ENCODE measurements around the gene ITGA1.

Gene ITGA1

DNA sequence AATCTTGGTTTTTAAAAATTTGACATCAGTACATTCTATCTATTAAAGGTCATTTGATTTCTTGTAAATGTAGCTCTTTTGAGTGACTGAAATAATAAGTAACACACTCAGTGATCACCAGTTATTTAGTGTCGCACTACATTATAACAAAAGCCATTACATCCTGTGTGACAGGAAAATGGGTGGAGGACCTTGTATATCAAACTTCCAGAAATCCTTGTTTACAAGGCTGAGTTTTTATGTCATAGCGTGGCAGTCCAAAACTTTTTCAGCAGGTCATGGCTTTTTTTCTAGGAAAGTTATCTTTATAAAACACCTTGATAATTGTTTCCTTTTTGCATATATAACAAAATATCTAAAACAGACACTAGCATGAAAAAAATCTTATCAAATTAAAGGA, 14.4 kb upstream of the ITGA1 start:
- no peak for DNase-seq

DNA sequence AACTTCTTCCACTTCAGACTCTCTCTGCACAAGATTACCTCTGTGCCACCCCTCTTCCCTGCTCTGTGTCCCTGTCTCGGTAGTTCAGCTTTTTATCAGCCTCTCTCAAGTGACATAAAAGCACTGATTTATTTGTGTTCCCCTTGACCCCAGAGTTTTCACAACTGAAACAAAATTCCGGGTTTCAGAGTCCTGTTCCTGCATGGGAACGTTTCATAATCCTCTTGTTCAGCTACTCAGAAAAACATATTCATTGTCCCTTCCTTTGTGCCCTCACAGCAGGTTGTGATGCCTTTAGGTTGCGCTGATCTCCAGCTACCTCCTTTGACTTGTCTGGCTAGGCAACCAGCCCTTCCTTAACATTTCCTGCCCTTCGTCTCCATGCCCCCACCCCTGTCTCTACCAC, 13.7 kb upstream of the ITGA1 start:
- no peak for DNase-seq

DNA sequence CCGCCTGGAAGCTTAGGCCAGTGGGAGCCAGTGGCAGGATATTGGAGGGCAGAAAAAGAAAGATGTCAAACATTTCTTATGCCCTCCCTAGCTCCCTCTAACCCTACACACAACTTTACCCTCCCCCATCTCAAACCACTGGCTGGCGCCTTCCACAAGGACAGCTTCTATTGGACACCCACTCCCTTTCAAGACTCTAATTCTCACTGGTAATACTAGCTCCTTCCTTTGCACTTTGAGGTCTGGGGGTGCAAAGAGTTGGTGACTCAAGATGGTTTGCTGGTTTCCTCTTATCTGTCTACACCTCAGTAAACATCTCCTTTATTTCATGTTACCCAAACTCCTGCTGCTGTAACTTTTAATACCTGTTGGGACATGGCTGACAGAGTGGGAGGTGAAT, 11.6 kb upstream of the ITGA1 start:
- no peak for DNase-seq

DNA sequence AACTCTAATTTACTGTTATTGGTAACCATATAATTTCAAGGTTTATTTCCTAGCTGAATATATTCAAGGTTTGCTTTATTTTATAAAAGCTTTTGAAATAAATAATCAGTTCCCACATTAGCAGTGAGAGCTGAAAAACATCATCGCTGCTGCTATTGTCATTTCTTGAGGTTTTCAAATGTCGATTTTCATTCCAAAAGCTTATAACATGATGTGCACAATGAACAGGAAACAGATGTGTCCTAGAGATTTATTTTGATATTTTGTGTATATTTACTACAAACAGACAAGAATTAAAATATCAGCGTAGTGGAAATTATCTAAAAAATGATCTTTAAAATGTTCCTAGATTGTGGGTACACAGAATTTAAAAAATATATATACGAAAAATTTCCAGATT, 10.5 kb upstream of the ITGA1 start:
- DNase-seq = no peak

DNA sequence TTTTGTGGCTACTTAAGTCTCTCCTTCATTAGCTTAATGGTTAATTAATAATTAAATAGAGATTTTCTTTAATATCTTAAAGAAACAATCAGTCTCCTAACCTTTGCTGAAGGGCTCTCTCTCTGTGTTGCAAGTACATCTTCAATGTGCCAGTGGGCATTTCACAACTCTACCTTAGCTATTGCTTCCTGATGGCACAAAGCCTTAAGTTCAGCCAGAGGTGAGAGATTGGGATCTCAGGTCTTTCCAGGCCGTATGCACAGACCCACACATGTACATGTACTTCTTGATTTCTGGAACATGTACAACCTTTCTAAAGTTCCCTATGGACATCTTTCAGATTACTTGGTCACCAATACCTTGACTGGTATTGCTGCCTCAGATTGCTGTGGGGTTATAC, 8.9 kb upstream of the ITGA1 start:
- no peak for DNase-seq

DNA sequence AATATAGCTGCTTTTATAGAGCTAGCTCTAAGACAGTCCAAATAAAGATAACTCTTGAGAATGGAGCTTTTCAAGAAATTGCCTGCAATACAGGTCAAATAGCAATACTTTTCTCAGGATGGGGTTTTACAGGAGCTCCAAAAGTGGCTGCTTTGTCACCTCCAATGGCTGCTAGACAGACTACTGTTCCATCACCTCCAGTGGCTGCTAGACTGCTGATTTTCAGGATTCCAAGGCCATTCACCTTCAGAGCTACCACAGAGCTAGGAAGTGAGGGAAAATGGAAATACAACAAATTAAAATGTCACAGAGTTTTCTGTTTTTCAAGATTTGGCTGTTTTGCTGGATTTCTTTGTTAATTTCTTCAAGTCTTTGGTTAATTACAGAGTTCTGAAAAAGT, 8.5 kb upstream of the ITGA1 start:
- DNase-seq = no peak

DNA sequence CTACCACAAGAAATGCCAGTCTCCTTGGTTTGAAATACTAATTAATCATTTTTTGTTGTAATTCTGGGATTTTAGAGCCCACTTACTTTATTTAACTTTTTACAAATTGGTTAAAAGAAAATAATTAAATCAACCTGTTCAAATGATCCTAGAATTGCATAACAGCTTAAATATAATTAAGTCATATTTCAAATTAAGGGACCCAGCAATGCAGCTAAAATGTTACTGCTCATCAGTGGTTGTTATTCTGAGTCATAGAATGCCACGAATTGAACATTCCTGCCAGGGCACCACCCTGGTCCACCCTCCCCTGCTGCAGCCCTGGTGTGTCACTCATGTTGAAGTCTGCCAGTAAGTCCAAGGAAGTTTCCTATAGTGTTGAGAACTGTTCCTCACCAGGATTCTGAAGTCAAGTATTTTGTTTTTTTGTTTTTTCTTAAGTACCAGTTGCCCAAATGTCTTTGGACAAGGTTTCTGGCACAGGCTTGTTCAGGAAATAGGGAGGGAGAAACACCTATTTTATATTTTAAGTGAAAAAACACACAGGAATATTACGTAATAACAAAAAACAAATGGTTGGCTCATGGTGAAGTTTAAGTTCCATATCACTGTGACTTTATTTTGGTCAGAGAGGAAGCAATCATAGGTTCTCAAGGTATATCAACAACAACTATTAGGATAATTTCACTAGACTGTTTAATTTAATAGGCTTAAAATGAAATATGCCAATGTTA, 4.3 kb upstream of the ITGA1 start:
- no peak for DNase-seq

DNA sequence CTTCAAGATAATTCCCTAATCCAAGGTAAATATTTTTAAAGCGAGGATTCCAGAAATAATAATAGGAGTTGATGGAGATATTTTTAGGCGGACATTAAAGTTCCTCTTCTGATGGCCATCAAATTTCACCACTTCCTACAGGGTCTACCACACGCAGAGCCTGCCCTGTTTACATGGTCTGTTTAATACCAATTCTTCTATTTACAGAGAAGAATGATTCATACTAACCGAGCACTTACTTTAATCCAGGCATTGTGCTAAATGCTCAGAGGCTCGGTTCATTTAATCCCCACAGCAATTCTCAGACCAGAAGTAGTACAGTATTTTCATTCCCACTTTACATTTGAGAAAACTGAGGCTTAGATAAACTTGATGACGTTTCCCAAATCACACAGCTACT, 3.0 kb upstream of the ITGA1 start:
- DNase-seq = no peak

DNA sequence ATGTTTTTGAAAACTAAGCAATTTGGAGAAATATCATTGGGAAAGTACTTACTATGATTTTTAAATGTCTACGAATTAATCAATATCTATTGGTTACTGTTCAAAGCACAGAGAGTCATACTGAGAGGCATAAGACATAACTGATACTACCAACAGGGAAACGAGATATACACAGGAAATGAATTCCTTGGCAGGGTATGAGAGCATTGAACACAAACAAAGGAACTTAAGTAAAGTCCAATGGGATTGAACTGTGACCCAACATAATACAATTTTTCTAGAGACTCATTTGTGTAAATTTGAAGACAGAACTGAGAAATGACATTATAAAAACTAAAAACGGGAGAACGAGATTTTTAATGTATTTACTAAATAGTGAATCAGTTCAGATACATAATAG, 1.3 kb upstream of the ITGA1 start:
- no peak for DNase-seq

DNA sequence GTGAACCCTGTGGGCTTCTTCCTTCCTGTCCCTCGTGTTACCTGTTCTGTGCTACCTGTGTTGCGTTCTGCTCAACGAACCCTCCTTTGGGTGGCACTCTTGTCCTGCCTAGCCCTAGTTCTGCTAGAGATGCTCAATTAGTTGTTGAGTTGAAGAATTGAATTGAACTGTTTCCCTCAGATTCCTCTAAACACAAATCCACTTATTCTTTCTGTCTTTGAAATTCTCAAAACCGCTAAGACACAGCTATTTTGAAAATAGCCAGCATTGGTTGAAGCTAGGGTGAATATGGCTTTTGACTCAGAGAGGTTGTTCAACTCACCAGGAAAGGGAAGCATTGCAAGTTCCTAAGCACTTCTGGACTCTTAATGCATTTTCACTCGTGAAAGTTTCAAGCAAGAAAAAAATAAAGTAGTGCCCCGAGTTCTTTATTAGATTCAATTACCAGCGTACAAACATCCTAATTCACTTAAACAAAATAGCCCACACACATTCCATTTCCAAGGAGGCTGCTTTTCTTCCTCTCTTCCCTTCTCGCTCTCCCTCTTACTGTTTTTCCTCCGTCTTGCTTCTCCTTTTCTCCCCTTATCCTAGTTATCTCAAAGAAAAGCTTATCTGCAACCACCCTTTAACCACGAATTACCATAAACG, 642 bp upstream of the ITGA1 start:
- no peak for DNase-seq

DNA sequence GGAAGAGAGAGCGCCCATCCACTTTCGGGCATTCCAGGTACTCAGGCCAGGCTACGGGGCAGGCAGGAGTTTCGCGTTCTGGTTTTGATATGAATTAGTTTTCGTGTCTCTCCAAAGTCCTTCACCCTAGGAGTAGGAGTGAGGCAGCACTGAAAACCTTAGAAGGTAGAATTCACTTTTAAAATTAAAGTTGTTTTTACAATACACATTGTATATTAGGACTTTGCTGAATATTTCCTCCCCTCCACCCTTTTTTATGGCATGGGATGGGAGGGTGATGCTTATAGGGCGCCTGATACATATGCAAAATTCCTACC, 747 bp downstream of the ITGA1 start:
- DNase-seq = no peak

DNA sequence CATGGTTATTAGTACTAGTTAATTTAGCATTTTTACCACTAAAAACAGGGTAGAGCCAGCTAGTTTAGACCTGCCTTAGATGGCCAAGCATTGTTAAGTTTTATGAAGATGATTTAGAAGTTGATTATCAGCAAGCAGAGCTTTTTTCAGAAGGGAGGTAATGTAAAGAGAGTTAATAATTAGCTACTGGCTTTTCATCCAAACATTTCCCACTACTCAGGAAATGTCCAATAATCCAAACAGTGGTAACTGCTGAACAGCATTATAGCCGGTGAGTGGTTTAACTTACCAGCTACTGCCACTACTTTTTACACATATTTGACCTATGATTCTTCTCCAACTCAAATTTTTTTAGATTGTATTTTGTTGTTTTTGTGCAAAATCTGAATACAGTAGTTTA, 1.7 kb downstream of the ITGA1 start:
- DNase-seq = no peak

DNA sequence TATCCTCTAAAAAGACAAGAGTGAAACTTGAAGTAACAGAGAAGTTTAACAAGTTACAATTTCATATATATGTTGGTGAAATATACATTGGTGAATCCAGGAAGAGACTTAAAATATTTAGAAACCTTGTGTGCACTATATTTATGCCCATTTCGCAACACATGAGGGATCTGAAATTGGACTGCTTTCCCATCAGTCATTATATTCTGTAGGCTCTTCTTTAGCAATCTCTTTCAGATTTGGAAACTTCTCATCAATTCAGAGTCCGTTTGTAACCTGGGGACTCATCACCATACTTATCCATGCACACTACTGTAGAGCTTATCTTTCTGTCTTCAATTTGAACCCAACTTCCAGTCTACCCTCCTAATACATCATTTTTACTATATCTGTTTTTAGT, 2.1 kb downstream of the ITGA1 start:
- DNase-seq = no peak

DNA sequence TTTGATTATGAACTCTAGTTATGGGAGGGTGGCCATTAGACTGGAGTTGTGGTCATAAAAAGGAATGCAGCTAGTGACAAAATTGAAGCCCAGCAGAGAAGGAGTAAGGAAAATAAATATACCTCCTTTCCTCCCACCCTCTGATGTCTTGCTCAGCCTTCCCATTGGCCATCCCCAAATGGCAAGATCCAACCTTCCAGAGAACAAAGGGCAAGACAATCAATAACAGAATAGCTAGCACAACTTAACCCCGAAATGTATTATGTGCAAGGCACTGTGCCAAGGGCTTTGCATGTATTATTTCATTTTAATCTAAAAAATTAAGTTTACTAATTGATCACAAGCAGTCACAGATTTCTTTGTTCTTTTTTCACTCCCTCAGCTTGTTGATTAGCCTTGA, 3.6 kb downstream of the ITGA1 start:
- DNase-seq = no peak

DNA sequence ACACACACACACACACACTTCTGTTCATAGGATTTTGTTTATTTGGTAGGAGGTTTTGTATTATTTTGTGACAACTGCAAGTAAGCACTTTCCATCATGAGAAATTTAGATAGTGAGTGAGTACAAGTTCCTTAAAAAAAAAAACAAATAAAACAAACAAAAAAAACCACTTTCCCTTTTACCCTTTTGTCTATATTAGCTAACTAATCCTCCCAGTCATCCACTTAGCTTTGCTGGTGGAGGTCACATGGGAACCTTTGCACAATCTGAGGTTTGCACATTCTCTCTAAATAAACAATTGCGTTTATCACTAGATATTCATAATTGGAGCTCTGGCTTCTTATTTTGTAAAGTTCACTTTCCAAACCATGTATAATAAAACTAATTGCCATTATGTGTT, 6.8 kb downstream of the ITGA1 start:
- DNase-seq = no peak

DNA sequence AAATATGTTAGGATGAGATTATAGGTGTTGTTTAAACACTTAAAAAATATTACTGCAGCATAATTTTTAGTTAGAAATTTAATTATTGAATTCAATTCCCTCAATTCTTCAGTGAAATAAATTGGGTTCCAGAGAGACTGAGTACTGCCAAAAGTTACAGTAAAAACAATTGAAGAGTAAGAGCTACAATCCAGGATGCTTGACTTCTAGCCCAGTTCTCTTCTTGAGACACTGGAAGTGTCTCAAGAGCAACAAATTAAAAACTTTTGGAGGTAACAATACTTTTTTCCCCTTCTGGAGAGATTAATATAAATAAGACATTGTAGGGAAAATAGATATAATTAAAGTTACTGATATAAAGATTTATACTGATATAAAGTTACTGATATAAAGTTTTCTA, 8.3 kb downstream of the ITGA1 start:
- DNase-seq = no peak

DNA sequence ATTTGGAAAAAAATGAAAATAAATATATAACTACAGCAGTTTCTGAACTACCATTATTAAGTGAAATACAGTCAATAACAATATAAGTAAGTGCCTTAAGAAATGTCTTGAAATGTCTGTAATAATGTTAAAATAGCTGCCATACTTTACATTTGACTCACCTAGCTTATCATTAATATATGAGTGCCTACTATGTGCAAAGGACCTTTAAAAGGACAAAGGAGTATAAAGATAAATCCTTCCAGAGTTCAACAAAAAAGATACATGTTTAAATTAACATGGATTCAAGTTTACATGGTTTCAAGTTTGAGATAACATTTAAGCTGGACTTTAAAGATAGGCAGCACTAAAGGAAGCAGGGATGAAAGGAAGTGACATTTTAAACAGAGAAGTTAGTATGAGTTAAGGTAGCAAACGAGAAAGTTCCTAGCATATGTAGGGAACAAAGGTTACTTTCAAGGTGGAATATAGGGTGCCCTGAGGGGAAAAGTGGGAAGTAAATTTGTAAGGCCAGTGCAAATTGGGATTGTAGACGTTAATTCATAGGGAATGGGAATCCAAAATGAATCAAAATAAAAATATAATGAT, 8.9 kb downstream of the ITGA1 start:
- no peak for DNase-seq

DNA sequence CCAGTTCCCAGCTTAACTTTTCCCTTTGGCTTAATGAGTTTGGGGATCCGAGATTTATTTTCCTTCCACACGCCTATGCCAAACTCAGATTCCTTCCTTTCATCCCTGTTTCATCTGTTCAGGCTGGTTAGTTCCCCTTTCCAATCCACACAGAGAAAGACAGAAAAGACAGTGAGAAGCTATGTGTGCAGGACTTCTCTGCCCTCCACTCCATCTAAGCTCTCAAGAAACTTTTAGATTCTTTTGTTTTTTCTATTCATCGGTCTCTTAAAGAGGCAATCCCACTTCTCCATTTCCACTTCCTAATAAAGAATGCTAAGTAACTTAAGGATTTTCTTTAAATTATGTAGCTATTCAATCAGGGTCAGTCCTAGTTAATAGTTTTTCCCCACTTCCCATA, 11.2 kb downstream of the ITGA1 start:
- DNase-seq = no peak

DNA sequence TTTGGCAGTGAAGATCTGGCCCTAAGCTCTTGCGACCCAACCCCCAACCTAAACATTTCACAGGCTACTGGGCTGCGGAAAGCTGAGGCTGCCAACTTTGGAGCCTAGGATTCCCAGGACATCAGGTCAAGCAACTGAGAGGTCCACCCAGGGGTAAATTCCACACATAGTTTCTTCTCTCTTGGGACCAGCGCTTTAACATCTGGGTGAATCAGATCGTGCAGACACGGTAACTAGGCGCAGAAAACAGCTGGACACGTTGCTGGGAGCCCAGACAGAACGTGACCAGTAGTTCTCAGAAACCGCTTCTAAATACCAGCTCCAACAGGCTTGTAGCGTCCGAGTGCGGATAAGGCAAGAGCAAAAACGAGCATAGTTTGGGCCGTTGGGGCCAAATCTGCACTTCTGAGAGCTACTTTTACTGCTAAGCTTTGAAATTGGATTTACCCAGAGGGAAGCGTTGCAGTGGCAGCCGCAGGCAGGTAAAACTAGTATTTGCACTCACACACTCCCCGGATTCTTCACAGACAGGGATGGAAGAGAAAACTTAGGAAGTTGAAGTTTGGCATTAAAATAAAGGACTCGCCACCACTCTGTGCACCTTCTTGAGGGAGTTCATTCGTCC, 11.8 kb downstream of the ITGA1 start:
- no peak for DNase-seq

DNA sequence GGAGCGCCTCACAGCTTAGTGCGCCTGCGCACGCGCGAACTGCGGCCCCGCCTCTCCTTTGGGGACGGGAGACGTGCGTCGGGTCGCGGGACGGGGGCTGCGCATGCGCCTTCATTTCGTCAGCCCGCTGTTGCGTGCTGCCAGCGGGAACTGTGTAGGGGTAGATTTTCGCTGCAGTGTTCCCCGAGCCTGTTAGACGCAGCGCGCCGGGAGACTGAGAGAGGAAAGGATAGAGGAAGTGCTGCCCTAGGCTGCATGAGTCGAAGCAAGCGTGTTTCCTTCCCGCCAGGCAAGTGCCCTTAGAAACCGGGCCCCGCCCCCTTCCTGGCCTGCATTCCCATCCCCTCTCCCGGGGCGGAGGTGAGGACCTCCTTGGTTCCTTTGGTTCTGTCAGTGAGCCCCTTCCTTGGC, 12.3 kb downstream of the ITGA1 start:
- peak; percentile 47 for DNase-seq

DNA sequence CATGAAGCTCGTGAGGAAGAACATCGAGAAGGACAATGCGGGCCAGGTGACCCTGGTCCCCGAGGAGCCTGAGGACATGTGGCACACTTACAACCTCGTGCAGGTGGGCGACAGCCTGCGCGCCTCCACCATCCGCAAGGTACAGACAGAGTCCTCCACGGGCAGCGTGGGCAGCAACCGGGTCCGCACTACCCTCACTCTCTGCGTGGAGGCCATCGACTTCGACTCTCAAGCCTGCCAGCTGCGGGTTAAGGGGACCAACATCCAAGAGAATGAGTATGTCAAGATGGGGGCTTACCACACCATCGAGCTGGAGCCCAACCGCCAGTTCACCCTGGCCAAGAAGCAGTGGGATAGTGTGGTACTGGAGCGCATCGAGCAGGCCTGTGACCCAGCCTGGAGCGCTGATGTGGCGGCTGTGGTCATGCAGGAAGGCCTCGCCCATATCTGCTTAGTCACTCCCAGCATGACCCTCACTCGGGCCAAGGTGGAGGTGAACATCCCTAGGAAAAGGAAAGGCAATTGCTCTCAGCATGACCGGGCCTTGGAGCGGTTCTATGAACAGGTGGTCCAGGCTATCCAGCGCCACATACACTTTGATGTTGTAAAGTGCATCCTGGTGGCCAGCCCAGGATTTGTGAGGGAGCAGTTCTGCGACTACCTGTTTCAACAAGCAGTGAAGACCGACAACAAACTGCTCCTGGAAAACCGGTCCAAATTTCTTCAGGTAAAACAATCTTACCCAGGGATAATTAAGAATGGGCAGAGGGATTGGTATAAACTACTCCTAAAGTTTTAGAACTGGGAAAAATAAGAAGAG, 12.9 kb downstream of the ITGA1 start:
- DNase-seq = peak; percentile 5

DNA sequence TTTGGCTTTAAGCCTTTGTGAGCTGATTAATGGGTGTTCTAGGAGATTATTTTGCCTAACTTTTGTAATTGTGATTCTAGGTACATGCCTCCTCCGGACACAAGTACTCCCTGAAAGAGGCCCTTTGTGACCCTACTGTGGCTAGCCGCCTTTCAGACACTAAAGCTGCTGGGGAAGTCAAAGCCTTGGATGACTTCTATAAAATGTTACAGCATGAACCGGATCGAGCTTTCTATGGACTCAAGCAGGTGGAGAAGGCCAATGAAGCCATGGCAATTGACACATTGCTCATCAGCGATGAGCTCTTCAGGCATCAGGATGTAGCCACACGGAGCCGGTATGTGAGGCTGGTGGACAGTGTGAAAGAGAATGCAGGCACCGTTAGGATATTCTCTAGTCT, 13.6 kb downstream of the ITGA1 start:
- DNase-seq = no peak

DNA sequence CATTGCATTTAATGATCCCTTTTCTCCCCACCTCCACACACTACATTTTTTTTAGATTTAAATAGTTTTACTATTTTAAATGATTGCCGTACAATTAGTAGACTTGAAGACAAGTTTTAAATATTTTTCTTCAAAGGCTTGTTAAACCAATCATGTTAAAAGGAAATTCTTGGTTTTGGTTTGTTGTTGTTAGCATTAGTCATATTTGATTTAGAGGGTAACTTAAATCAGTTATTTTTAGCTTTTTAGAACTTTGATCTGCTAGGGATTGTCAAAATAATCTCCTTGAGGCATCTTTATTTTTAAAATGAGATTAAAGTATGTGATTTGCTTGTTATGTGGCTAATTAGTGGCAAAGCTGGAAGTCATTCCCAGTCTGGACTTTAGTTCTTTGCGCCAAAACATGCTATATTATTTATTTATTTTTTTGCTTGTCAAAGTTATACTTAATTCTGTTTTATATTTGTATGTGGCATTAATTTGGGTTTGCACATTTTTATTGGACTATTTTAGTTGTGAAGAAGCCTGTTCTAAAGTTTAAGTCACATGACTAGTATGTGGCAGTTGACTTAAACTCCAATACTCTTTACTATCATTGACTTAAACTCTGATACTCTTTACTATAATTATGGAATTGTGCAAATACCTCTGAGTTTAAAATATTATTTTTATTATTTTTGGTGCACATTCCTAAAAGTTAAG, 14.7 kb downstream of the ITGA1 start:
- DNase-seq = no peak

All from NCI-H510A (cell line).